IPS-18c (cell line): ENCODE data around the gene CDC6.

ENCODE experiments used
- H3K4me3 ChIP-seq: 2 replicates; pipeline ENCODE4 v1.7.0; 2013; ENCODE audit warnings: low read depth, mild to moderate bottlenecking, low read length, moderate library complexity; ENCODE audit not compliant: insufficient read depth
- H3K9me3 ChIP-seq: one replicate; pipeline ENCODE4 v1.6.1; 2013; ENCODE audit warnings: mild to moderate bottlenecking, low read length, moderate library complexity; ENCODE audit not compliant: control insufficient read depth, insufficient read depth

Gene CDC6

DNA sequence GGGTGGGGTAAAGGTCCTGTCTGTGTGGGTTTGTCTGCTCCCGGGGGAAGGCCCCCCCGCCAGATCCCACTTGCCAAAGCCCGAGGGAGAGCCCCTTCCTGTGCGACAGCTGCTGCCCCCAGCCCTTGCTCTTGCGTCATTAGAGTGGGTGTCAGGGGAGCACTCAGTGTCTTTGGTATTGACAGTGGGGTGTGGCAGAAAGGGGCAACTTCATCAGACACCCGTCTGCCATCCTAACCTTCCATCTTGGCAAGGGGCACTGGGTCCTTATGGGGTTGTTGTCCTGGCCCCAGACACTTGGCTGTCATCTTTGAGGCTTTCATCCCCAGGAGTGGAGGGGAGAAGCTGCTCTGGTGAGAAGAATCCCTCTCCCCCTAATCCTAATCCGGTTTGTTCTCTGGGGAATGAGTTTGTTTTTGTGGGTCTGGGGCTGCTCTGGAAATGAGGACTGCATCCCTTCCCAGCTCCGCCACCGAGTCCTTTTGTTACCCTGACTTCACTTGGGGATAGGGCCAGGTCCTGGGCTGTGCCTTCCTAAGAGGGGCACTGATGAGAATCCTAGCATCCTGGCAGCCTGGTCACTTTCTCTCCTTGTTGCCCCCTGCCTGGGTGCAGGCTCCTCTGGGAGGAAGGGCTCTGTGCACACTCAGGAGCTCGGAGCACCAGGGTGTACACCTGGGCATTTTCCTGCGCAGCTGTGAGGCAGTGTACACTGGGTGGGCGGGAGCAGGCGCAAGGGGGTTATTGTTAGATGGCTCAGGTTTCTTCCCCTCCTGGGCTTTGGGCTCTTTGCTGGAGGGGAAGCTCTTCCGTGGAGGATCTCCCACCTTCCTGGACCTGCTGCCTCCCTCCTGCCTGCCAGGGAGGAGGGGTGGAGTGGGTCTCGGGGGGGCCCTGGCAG, 55.8 kb downstream of the CDC6 start:
- Histone ChIP-seq H3K9me3 (no peaks in the 10 kb centered on the region), H3K4me3 (no peak overlapping the region)

DNA sequence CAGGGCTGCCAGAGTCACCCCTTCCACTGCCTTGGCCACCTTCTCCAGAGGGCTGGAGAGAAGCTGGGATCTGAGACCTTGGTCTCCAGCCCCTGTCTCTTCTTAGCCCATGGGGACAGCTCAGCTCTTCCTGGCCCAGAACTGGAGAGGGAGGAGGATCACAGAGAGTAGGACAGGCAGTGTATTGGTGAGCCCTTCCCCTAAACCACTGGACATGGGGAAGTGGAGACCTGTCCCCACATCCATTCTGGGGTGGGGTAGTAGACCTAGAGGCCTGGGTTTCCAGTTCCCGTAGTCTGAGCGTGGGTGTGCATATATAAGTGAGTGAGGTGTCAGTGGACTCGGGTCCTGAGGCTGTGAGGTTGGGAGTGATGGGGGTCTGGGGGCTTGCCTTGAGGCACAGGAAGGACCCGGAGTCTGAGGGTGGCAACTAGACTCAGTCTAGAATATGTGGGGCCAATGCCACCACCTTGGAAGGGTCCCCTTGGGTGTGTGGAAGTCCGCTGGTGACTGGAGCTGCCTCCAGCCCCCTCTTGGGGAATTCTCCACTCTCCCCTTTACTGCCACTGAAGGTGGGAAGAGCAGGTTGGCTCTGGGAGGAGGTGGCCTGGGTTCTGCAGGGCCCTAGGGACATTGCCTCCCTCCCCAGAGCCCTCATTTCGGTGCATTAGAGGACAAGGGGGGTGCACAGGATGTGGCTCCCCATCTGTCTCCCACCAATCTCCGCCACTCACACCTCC, 56.9 kb downstream of the CDC6 start:
- H3K9me3 ChIP-seq, result no peaks in the 10 kb centered on the region
- H3K4me3 ChIP-seq, result peak overlapping the region; percentile 55

DNA sequence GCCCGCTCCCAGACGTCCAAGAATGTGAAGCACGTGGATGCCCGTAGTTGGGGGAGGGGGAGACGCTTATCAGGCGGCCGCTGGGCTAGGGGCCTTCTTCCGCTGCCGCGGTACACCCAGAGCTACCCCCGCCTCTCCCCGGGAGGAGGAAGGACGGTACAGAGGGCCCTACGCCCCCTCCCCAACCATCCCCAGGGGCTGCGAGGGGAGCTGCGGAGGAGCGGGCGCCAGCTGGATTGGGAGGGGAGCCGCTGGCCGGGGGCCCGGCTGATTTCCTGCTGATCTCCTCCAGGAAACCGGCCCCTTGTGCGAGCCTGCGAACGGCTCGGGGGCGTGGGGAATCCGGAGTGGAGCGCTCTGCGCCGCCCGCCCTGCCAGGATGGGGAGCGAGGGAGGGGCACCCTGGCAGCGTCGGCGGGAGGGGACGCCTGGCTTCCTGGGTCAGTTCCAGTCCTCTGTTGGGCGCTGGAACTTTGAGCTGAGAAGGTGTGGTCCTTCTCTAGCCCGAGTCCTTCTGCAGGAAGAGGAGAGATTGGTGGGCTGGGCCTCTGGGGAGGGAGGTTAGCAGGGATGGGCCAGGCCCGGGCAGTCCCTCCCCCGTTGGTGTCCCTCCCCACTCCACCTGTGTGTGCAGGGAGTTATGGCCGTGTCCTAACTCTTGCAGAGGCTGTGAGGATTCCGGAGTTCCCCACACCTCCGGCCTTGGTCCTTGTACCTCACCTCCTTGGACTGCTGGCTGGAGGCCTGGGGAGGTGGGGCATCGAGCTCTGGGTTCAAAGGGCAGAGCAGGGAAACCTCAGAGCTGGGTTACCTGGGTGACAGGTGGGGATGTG, 57.7 kb downstream of the CDC6 start:
- H3K4me3 ChIP-seq, result peak overlapping the region; percentile 55
- no peaks in the 10 kb centered on the region for H3K9me3 ChIP-seq

DNA sequence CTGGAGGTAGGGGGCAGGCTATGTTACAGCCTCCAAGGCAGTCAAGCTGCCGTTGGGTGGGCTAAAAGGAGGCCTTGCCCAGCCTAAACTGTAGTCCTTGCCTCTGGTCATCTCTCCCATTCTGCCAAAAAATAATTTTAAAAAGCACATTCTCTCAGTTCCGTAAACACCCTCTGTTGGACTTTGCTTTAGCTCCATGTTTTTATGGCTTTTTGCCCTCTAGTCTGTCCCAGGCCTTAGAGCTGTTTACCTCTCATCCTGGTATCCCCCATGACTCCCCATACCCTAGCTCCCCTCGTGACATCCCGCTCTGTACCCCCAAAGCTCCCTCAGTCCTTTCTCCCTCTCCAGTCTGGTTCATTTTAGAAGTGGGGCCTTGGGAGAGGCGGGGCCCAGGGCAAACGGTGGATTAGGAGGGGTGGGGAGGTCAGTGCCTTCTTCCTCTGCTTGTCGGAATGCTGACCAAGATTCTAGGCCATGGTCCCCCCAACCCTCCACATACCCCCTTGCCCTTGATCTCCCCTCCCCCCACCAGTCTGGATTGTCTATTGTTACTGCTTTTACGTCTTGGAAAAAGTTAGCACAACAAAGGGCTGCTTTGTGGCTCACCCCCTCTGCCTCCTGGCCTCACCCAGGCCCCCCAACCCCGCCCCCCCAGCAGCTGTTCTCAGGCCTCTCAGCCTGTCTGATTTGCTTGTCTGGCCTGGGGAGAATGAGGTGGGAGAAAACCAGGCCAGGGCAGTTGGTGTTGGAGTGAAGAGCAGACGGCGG, 58.5 kb downstream of the CDC6 start:
- H3K4me3 ChIP-seq, result peak overlapping the region; percentile 55
- H3K9me3 ChIP-seq, result no peaks in the 10 kb centered on the region

DNA sequence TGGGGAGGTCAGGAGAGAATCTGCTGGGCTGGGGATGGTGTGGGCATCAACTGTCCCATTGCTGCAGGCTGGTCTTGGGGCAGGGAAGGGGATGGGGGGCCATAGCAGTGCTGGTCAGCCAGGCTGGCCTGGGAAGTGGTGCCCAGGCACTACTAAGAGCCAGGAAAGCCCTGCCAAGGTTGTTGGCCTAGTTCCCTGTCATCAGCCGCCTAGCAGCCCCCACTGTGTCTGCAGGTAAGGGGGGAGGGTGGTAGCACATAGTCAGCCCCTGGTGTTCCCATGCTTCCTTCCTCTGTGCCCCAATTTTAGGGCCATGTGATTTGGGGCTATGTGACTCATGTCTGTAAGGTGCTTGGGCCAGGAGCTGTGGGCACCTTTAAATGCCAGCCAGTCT, 59.1 kb downstream of the CDC6 start:
- Histone ChIP-seq H3K9me3 (no peaks in the 10 kb centered on the region), H3K4me3 (peak overlapping the region; percentile 15; the same call in 1 of the 2 replicates)

DNA sequence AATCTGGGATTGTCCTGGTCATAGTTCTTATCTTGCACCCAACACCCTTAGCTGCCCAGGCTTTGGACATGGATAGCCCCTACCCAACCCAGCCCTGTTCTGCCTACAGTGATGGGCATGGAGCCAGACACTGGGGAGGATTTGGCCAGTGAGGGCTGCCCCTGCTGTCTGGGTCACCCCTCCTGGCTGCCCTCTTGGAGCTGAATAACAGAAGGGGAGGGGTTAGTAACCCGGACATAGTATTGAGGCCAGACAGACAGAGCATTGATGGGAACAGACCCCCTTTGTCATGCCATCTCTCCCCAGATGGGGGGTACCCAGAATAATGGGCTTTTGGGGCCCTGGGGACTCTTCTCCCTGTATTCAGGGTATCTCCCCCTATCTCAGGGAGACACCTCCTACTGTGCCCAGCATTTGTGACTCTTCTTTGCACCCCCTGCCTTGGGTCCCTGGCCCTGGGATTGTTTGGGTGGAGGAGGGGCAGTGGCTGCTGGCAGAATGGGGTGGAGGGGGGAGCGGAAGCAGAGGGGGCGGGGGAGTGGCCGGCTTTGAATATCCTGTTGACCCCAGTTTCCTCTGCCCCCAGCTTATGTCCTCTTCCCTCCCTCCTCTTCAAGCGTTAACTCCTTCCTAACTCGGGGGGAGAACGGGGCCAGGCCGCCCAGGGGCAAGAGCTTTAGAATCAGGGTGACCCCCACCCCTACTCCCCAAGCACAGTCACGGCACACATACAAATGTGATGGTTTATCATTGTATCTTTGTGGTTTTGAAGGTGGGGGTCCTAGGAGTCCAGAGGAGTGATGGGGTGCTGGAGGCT, 59.8 kb downstream of the CDC6 start:
- Histone ChIP-seq H3K4me3 (peak overlapping the region; percentile 20; the same call in 1 of the 2 replicates), H3K9me3 (no peaks in the 10 kb centered on the region)

DNA sequence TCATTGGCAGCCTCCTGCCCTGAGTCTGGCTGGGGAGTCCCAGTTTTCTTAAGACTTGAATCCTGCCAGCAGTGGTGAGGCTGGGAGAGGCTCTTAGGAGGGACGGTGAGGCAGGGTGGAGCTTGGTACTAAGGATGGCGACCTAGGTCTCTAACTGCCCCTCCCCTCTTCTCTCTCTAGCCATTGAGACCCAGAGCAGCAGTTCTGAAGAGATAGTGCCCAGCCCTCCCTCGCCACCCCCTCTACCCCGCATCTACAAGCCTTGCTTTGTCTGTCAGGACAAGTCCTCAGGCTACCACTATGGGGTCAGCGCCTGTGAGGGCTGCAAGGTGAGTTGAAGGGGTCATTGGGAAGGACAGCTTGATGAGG, 60.4 kb downstream of the CDC6 start:
- no peaks in the 10 kb centered on the region for H3K9me3 ChIP-seq
- 0 out of 2 replicates have a peak overlapping the region, but pooled peaks have one; percentile 20 for H3K4me3 ChIP-seq

DNA sequence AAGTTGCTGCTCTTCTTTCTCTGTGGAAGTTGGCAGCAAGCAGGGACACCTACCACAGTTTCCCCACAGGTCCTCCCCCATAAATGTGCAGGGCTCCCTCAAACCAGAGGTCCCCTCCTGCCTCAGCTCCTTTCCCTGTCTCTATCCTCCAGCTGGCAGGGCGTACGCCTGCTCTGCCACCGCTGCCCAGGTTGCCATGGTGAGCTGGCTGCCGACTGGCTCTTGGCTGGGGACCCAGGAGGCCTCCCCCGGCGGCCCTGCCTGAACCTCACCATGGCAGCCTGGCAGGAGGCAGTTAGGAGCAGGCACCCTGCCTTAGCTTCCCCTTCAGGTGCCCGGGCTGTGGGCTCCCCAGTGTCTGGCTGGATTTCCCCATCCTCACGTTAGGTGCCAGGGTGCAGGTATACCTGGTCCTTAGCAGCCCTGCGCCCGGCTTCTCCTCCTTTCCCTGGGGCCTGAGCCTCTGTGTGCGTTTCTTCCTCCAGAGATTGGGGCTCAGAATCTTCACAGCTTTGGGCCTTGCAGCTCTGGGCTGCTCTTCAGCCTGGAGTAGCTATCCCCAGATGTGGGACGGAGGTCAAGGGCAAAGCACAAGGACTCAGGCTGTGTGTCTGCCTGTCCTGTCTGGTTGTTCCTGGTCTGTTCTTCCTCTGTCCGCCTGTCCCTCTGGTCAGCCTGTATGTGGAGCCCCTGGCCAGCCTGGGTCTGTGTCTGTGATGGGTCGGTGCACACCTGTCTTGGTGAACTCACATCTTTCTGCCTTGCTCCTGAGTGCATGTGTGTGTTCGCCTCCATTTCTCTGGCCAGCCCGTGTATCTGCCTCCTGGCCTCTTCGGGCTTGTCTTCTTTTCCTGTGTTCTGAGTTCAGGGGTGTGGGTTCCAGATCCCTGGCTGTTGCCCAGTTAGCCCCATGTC, 61.1 kb downstream of the CDC6 start:
- Histone ChIP-seq H3K9me3 (no peaks in the 10 kb centered on the region), H3K4me3 (no peak overlapping the region)

DNA sequence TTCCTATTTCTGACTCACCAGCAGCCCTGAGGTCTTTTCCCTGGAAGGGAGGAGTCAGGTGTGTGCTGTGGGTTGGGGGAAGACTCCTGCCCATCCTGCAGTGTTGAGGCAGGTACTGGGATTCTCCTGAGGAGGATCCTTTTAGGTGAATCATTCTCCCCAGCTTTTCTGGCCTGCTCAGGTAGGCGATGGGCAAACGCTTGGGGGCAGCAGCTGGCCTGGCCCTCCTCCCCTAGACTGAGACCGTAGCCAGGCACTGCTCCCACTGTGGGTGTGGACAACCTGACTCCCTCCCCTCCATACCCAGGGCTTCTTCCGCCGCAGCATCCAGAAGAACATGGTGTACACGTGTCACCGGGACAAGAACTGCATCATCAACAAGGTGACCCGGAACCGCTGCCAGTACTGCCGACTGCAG, 61.8 kb downstream of the CDC6 start:
- Histone ChIP-seq H3K9me3 (no peaks in the 10 kb centered on the region), H3K4me3 (no peak overlapping the region)

DNA sequence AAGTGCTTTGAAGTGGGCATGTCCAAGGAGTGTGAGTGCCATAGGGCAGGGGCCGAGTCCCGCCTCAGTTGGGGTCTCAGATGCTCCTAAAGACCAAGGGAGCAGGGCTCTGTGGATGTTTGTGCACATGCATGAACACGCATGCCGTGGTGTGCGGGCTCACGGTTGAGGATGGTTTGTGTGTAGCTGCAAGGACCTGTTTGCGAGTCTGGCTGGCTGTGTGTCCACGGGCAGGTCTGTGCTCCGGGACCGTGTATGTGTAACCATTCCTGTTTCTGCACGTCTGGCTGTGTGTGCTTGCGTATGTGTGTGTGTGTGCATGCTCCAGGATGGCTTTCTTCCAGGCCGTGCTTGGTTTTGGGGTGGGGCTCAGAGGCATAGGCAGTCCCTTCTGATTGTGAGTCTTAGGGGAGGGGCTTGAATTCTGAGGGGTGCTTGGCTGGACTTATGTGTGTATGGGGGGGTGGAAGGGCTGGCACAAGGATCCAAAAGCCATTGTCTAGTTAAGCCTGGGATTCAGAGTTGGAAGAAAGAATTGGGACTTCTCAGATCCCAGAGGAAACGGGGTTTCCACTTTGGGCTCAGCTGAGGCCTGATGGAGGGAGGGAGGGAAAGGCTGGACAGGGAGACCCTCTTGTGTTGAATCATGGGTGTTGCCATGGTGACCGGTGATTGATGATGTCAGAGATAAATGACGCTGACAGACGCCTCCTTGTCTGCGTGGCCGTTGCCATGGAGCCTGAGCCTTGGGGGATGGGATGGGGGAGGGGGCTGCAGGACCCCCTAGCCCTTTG, 62.4 kb downstream of the CDC6 start:
- Histone ChIP-seq H3K4me3 (no peak overlapping the region), H3K9me3 (no peaks in the 10 kb centered on the region)

DNA sequence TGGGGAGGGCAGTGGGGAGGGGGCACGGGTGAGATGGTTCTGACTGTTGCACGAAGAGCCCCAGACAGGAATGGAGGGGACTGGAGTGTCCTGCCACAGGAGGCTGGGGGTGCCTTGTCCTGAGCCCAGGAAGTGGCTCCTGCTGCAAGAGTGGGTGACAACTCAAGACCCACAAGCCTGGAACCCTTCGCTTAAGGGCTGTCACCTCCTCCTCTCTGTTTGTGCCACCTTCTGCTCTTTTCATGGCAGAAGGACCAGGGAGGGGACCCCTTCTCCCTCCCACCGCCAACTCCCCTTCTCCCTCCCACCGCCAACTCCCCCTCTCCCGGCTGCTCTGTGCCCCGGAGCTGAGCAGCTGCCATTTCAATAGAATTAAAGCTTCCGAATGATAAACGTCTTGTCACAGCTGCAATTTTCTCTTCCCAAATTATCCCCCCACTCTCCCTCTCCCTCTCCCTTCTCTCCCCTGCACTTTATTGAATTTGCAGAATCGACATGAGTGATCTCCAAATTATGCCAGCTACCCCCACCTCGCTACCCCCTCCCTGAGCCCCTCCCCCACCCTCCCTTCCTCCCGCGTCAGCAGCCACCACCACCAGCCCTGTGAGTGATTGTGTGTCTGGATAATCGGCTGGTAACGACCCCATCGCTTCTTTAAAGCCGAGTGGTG, 63.1 kb downstream of the CDC6 start:
- H3K4me3 ChIP-seq, result no peak overlapping the region
- no peaks in the 10 kb centered on the region for H3K9me3 ChIP-seq

DNA sequence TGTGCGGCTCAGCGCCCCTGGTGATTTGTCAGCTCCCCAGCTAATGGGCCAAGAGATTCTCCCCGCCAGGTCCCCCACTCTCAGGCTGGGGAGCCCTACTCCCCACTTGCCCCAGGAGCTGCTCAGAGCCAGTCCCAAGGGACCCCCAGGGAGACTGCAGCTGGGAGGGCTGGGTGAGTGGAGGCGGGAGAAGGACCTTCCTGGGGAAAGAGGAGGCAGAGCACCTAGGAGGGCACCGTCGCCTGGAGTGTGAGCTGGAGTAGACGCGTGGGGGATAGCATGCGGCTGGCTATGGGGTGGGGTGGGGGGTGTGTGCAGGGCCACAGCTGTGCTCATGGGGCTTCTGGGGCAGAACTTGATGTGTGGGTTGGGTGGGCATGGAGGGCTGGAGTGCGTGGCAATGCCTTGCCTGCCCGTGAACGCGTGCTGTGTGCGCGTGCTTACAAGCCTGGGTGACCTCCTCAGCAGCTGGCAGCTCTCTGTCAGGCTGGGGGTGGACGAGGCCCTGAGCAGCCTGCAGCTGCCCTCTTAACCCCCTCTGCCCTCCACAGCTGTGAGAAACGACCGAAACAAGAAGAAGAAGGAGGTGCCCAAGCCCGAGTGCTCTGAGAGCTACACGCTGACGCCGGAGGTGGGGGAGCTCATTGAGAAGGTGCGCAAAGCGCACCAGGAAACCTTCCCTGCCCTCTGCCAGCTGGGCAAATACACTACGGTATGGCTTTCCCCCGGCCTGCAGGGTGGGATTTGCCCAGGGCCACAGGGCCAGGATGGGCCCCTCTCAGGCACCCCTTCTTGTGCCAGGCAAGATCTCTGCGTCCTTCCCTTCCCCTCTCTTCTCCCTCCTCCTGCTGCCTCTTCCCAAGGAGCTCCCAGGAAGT, 63.9 kb downstream of the CDC6 start:
- peak overlapping the region; percentile 3; the same call in 1 of the 2 replicates for H3K4me3 ChIP-seq

DNA sequence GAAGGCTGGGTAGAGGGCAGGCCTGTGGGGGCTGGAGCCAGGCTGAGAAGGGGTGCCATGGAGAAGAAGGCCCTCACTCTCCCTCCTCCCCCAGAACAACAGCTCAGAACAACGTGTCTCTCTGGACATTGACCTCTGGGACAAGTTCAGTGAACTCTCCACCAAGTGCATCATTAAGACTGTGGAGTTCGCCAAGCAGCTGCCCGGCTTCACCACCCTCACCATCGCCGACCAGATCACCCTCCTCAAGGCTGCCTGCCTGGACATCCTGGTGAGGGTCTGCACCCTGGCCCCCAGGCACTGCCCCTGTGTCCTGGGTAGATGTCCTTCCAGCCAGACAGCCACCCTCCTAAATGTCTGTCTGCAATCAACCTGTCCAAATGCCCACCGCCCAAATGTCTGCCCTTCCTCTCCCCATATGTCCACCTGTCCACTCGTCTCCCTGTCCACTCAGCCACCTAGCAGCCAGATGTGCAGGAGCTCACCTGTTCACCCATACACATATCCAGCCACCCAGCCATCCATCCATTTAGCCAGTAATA, 64.6 kb downstream of the CDC6 start:
- Histone ChIP-seq H3K9me3 (no peaks in the 10 kb centered on the region), H3K4me3 (no peak overlapping the region)

More for the DNA sequence above, 63.9 kb downstream of the CDC6 start:
- no peaks in the 10 kb centered on the region for H3K9me3 ChIP-seq
